Adrenal gland (tissue), 12 donors: ENCODE measurements around the gene TRPC6. TPM values are rescaled to one million over a fixed set of nuclear protein-coding genes. Genes with fewer than 3 reads are reported as not detected.

Experiments used
- DNase-seq, 7 donors: peaks; one replicate each; pipeline ENCODE4 v3.0.0-alpha.2; 2019 to 2020
- H3K27ac ChIP-seq, 5 donors: fragments of 200-600 bp; sonication (generic) in 4 of 5; 1 replicate in 3 of 5; 2 replicates in 2 of 5; pipeline versions ENCODE4 v1.5.1 to v1.8.0; 2016 to 2020; ENCODE audit warnings: mild to moderate bottlenecking in 1 of 5
- H3K27me3 ChIP-seq: fragments of 200-600 bp; 2 replicates; pipeline ENCODE4 v1.8.0; 2021
- H3K36me3 ChIP-seq, 2 donors: fragments of 200-600 bp; replicated peaks in 1 of 2; 1 replicate in 1 of 2; 2 replicates in 1 of 2; pipeline versions ENCODE4 v1.5.1 to v1.8.0; 2018 to 2022
- H3K4me1 ChIP-seq, 2 donors: fragments of 200-600 bp; replicated peaks in 1 of 2; 1 replicate in 1 of 2; 2 replicates in 1 of 2; pipeline versions ENCODE4 v1.5.1 to v1.8.0; 2018 to 2021
- H3K4me3 ChIP-seq, 4 donors: fragments of 200-600 bp; sonication (generic) in 3 of 4; one replicate each; pipeline ENCODE4 v1.5.1; 2016 to 2018
- H3K9me3 ChIP-seq, 3 donors: fragments of 200-600 bp; sonication (generic) in 1 of 3; replicated peaks in 1 of 3; 1 replicate in 2 of 3; 2 replicates in 1 of 3; pipeline versions ENCODE4 v1.5.1 to v1.8.0; 2016 to 2021
- CTCF ChIP-seq, 6 experiments: fragments of 450-650 bp in 4 of 6; fragments of 200-600 bp in 2 of 6; sonication (generic) in 1 of 6; IDR thresholded peaks; 1 replicate in 5 of 6; 2 replicates in 1 of 6; pipeline versions ENCODE4 v1.5.1 to v1.8.0; 2016 to 2021; ENCODE audit warnings: antibody characterized with exemption in 6 of 6, mild to moderate bottlenecking in 2 of 6, moderate library complexity in 1 of 6
- POLR2A ChIP-seq, 2 donors: fragments of 450-650 bp; IDR thresholded peaks; one replicate each; pipeline ENCODE4 v1.6.1; 2017; ENCODE audit warnings: antibody characterized with exemption in 2 of 2, mild to moderate bottlenecking in 2 of 2, moderate library complexity in 1 of 2
- WGBS, 4 donors: extraction: QIAGEN DNeasy Blood & Tissue Kit in 2 of 4; methylation state at CpG; one replicate each; pipeline versions ENCODE4 v1.1.5 to v1.1.7; 2013 to 2017; 5-methylcytosine and 5-hydroxymethylcytosine counted together
- intact Hi-C, 2 donors: fragments of 100-400 bp; cut with DNase I; formaldehyde crosslinking; loops; one replicate each; pipeline versions ENCODE4 v1.14.1 to v1.15.0; 2022 to 2023
- polyA plus RNA-seq, 3 donors: library from polyadenylated mRNA; stranded (reverse); fragments of 200-250 nt in 2 of 3; fragments of 350-450 nt in 1 of 3; fragmentation: Illumina TruSeq in 1 of 3; extraction: RNeasy Lipid Tissue Mini Kit (QIAGEN cat#74804) in 1 of 3; gene quantifications; one replicate each; pipeline ENCODE4 v1.2.3, GENCODE V29; 2013 to 2014
- total RNA-seq, 9 donors: library from RNA; depleted of rRNA in 4 of 9; stranded (reverse); fragments of >200 nt in 4 of 9; fragments of 120-200 nt in 1 of 9; fragmentation: NEBNext Ultra II Directional in 1 of 9; extraction: Animal tissue kit (Norgen Biotek cat#: 25700) in 1 of 9; gene quantifications; one replicate each; pipeline versions ENCODE4 v1.1.0 to v1.2.4, GENCODE V29; 2013 to 2023
- donor health status: healthy with polysubstance abuse.
- donor health status: Bipolar disorder and iron deficiency.
- donor health status: DM: yes; HTN: yes; CAD: no.
- donor health status: DM: no; HTN: no; CAD: no.
- donor health status: DM: no; HTN: no; CAD: no.
- donor health status: DM: yes; HTN: yes; CAD: no.

TRPC6 gene
- total and polyA plus RNA-seq, 12 donors = 0.24 to 2.8 (median 0.55) TPM; not detected in 1

- no peak overlapping the region for H3K27ac ChIP-seq
- no peaks in the 10 kb centered on the region for H3K27me3 ChIP-seq
- no peaks in the 10 kb centered on the region for H3K9me3 ChIP-seq
- DNase-seq = no peak
- H3K36me3 ChIP-seq = no peaks in the 10 kb centered on the region
- H3K4me3 ChIP-seq = no peak overlapping the region
- WGBS, 4 donors = 39 to 65% (median 55%) methylated on average over 1 of the region's 1 CpG
- intact Hi-C loops = no loop called here
- H3K4me1 ChIP-seq = no peaks in the 10 kb centered on the region
- TF ChIP-seq POLR2A (IDR thresholded peaks at IDR 0.05) = no peak
- no peak for TF ChIP-seq CTCF (IDR thresholded peaks at IDR 0.05)
Observed at GRCh38 chr11:101612481-101612880, 28.7 kb upstream of the TRPC6 start.

GRCh38 chr11:101600924-101601323, 17.1 kb upstream of the TRPC6 start:
- H3K4me1 ChIP-seq = no peaks in the 10 kb centered on the region
- H3K27ac ChIP-seq = no peak overlapping the region
- no peak overlapping the region for H3K4me3 ChIP-seq
- DNase-seq = no peak
- H3K36me3 ChIP-seq = no peaks in the 10 kb centered on the region
- no peaks in the 10 kb centered on the region for H3K27me3 ChIP-seq
- TF ChIP-seq CTCF (IDR thresholded peaks at IDR 0.05) (no peak), POLR2A (IDR thresholded peaks at IDR 0.05) (no peak)
- 55 to 69% (median 57%) methylated on average over 3 of the region's 3 CpGs for whole genome bisulfite sequencing, 4 donors
- intact Hi-C loops = no loop called here
- H3K9me3 ChIP-seq = no peaks in the 10 kb centered on the region

- no peaks in the 10 kb centered on the region for H3K36me3 ChIP-seq
- peaks cover 14% of the 10 kb centered on the region for H3K27me3 ChIP-seq
- no peak overlapping the region for H3K27ac ChIP-seq
- H3K9me3 ChIP-seq = no peaks in the 10 kb centered on the region
- no peak for DNase-seq
- intact Hi-C loops = no loop called here
- no peak overlapping the region for H3K4me3 ChIP-seq
- H3K4me1 ChIP-seq = no peaks in the 10 kb centered on the region
- TF ChIP-seq CTCF (IDR thresholded peaks at IDR 0.05) (no peak), POLR2A (IDR thresholded peaks at IDR 0.05) (no peak)
- 85 to 91% (median 89%) methylated on average over 5 of the region's 5 CpGs for WGBS, 4 donors
Observed at GRCh38 chr11:101586965-101587364, 3.2 kb upstream of the TRPC6 start.

GRCh38 chr11:101584655-101585054, 848 bp upstream of the TRPC6 start:
- TF ChIP-seq POLR2A (IDR thresholded peaks at IDR 0.05) (no peak), CTCF (IDR thresholded peaks at IDR 0.05) (no peak)
- H3K4me3 ChIP-seq = no peak overlapping the region
- no peak overlapping the region for H3K27ac ChIP-seq

More at GRCh38 chr11:101584655-101585054, 848 bp upstream of the TRPC6 start:
- H3K9me3 ChIP-seq = no peaks in the 10 kb centered on the region
- peaks cover 18% of the 10 kb centered on the region for H3K27me3 ChIP-seq
- H3K4me1 ChIP-seq = no peaks in the 10 kb centered on the region
- intact Hi-C loops = no loop called here
- H3K36me3 ChIP-seq = no peaks in the 10 kb centered on the region
- no peak for DNase-seq
- WGBS, 4 donors = 57 to 72% (median 60%) methylated on average over 2 of the region's 2 CpGs
